Tibial nerve (tissue), 4 donors: ENCODE data around the gene PAFAH1B1. TPM values are rescaled to one million over a fixed set of nuclear protein-coding genes. Genes with fewer than 3 reads are reported as not detected.
"Not testable (repeated sequence)": the region's sequence is repeated elsewhere in the genome, so short reads cannot be mapped to it uniquely, and the experiment has no call there.

Experiments used
- DNase-seq, 2 donors: peaks; one replicate each; pipeline ENCODE4 v3.0.0-alpha.2; 2019; ENCODE audit warnings: low spot score in 2 of 2
- H3K27ac ChIP-seq, 4 donors: fragments of 200-600 bp; sonication (generic) in 3 of 4; one replicate each; pipeline ENCODE4 v1.5.1; 2017 to 2019; ENCODE audit warnings: mild to moderate bottlenecking in 1 of 4
- H3K27me3 ChIP-seq, 2 donors: fragments of 200-600 bp; sonication (generic) in 1 of 2; one replicate each; pipeline versions ENCODE4 v1.5.1 to v1.6.0; 2017 to 2019
- H3K36me3 ChIP-seq, 3 donors: fragments of 200-600 bp; sonication (generic); one replicate each; pipeline ENCODE4 v1.5.1; 2018 to 2019
- H3K4me1 ChIP-seq, 4 donors: fragments of 200-600 bp; sonication (generic) in 3 of 4; one replicate each; pipeline ENCODE4 v1.5.1; 2017 to 2019
- H3K4me3 ChIP-seq, 4 donors: fragments of 200-600 bp; sonication (generic) in 3 of 4; one replicate each; pipeline ENCODE4 v1.5.1; 2017 to 2019; ENCODE audit warnings: mild to moderate bottlenecking in 1 of 4, moderate library complexity in 1 of 4
- H3K9me3 ChIP-seq, 4 donors: fragments of 200-600 bp; sonication (generic) in 3 of 4; one replicate each; pipeline ENCODE4 v1.5.1; 2017 to 2019
- EP300 ChIP-seq, 2 donors: sonication (generic); formaldehyde crosslinking; IDR thresholded peaks; one replicate each; pipeline ENCODE4 v1.6.1; 2017; ENCODE audit warnings: antibody characterized with exemption in 2 of 2, mild to moderate bottlenecking in 1 of 2
- POLR2A ChIP-seq, 2 donors: fragments of 450-650 bp; IDR thresholded peaks; one replicate each; pipeline ENCODE4 v1.6.1; 2017; ENCODE audit warnings: antibody characterized with exemption in 2 of 2, mild to moderate bottlenecking in 2 of 2, moderate library complexity in 2 of 2
- WGBS, 2 donors: methylation state at CpG; one replicate each; pipeline ENCODE4 v1.1.5; 2018; 5-methylcytosine and 5-hydroxymethylcytosine counted together
- total RNA-seq, 4 donors: library from RNA; depleted of rRNA; stranded (reverse); fragments of >200 nt; gene quantifications; one replicate each; pipeline ENCODE4 v1.1.0, GENCODE V29; 2016
- TF ChIP-seq, protein P1 (sequence below), 5 experiments: fragments of 200-600 bp in 3 of 5; fragments of 450-650 bp in 2 of 5; sonication (generic) in 3 of 5; IDR thresholded peaks; one replicate each; pipeline ENCODE4 v1.5.1; 2016 to 2019; ENCODE audit warnings: antibody characterized with exemption in 5 of 5, mild to moderate bottlenecking in 3 of 5, moderate library complexity in 2 of 5

The PAFAH1B1 gene
- total RNA-seq, 4 donors from 2014 or later, result 105 to 185 (median 139) TPM

DNA sequence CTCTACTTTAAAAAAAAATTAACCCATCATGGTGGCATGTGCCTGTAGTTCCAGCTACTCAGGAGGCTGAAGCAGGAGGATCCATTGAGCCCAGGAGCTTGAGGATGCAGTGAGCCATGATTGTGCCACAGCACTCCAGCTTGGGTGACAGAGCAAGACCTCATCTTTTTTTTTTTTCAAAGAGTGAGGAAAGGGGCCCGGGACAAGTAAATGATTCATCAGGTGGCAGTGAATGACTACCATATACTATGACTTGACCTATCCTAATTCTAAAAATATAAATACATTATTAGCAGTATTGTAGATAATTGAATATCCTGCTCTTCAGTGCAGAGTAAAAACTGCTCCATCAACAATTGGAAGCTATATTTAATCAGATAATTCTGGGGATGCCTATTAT lies 62.8 kb downstream of the PAFAH1B1 start:
- H3K4me3 ChIP-seq, result no peak overlapping the region
- no peak overlapping the region for H3K27ac ChIP-seq
- H3K36me3 ChIP-seq, result peaks cover 0 to 23% (median 0%) of the 10 kb centered on the region in 3 donors
- peaks cover 0 to 2% (median 0%) of the 10 kb centered on the region in 4 donors for H3K9me3 ChIP-seq
- no peak for DNase-seq
- TF ChIP-seq EP300 (IDR thresholded peaks at IDR 0.05) (no peak), POLR2A (IDR thresholded peaks at IDR 0.05) (no peak)
- TF ChIP-seq, protein P1, sequence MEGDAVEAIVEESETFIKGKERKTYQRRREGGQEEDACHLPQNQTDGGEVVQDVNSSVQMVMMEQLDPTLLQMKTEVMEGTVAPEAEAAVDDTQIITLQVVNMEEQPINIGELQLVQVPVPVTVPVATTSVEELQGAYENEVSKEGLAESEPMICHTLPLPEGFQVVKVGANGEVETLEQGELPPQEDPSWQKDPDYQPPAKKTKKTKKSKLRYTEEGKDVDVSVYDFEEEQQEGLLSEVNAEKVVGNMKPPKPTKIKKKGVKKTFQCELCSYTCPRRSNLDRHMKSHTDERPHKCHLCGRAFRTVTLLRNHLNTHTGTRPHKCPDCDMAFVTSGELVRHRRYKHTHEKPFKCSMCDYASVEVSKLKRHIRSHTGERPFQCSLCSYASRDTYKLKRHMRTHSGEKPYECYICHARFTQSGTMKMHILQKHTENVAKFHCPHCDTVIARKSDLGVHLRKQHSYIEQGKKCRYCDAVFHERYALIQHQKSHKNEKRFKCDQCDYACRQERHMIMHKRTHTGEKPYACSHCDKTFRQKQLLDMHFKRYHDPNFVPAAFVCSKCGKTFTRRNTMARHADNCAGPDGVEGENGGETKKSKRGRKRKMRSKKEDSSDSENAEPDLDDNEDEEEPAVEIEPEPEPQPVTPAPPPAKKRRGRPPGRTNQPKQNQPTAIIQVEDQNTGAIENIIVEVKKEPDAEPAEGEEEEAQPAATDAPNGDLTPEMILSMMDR (IDR thresholded peaks at IDR 0.05), result no peak
- H3K27me3 ChIP-seq, result no peaks in the 10 kb centered on the region
- WGBS, 2 donors, result 3 to 28% methylated on average over 1 of the region's 1 CpG
- peaks cover 0 to 30% (median 0%) of the 10 kb centered on the region in 4 donors for H3K4me1 ChIP-seq

DNA sequence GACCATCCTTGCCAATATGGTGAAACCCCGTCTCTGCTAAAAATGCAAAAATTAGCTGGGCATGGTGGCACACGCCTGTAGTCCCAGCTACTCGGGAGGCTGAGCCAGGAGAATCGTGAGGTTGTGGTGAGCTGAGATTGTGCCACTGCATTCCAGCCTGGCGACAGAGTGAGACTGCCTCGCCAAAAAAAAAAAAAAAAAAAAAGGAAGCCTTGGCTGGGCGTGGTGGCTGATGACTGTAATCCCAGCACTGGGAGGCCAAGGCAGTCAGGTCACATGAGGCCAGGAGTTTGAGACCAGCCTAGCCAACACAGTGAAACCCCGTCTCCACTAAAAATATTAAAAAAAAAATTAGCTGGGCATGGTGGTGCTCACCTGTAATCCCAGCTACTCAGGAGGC lies 65.9 kb downstream of the PAFAH1B1 start:
- not testable (repeated sequence) for H3K27me3 ChIP-seq, H3K4me3 ChIP-seq, H3K27ac ChIP-seq, DNase-seq, H3K9me3 ChIP-seq
- Histone ChIP-seq H3K36me3 (peaks cover 0 to 18% (median 0%) of the 10 kb centered on the region in 3 donors), H3K4me1 (peaks cover 0 to 30% (median 0%) of the 10 kb centered on the region in 4 donors)
- WGBS, 2 donors, result 64 to 67% methylated on average over 8 of the region's 8 CpGs

DNA sequence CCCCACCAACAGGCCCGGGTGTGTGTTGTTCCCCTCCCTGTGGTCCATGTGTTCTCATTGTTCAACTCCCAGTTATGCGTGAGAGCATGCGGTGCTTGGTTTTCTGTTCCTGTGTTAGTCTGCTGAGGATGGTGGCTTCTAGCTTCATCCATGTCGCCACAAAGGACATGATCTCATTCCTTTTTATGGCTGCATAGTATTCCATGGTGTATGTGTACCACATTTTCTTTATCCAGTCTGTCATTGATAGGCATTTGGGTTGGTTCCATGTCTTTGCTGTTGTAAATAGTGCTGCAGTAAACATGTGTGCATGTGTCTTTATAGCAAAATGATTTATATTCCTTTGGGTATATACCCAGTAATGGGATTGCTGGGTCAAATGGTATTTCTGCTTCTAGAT lies 67.0 kb downstream of the PAFAH1B1 start:
- H3K4me1 ChIP-seq, result peaks cover 0 to 38% (median 0%) of the 10 kb centered on the region in 4 donors
- not testable (repeated sequence) for H3K9me3 ChIP-seq, DNase-seq, H3K4me3 ChIP-seq, H3K27me3 ChIP-seq, H3K27ac ChIP-seq
- WGBS, 2 donors, result 93% methylated on average over 4 of the region's 4 CpGs
- H3K36me3 ChIP-seq, result peaks cover 0 to 15% (median 0%) of the 10 kb centered on the region in 3 donors

DNA sequence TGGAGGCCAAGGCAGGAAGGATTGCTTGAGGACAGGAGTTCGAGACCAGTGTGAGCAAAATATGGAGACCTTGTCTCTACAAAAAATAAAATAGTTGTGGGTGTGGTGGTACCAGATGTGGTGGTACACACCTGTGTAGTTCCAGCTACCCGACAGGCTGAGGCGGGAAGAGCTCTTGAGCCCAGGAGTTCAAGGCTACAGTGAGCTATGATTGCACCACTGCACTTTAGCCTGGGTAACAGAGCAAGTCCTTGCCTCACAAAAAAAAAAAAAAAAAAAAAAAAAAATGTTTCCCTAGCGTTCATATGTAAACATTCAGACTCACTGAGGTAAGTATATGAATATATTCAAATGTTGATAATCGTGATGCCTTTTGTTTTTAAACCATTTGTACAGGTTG lies 78.6 kb downstream of the PAFAH1B1 start:
- H3K4me1 ChIP-seq, result no peaks in the 10 kb centered on the region
- 91 to 92% methylated on average over 5 of the region's 5 CpGs for WGBS, 2 donors
- H3K27ac ChIP-seq, result no peak overlapping the region
- H3K36me3 ChIP-seq, result peaks cover 2 to 90% (median 5%) of the 10 kb centered on the region in 3 donors
- no peaks in the 10 kb centered on the region for H3K27me3 ChIP-seq
- TF ChIP-seq EP300 (IDR thresholded peaks at IDR 0.05), result no peak
- no peak for TF ChIP-seq POLR2A (IDR thresholded peaks at IDR 0.05)
- TF ChIP-seq, protein P1 (IDR thresholded peaks at IDR 0.05), result no peak
- DNase-seq, result no peak
- H3K9me3 ChIP-seq, result no peaks in the 10 kb centered on the region
- H3K4me3 ChIP-seq, result no peak overlapping the region

- H3K36me3 ChIP-seq, result peaks cover 3 to 84% (median 24%) of the 10 kb centered on the region in 3 donors
- not testable (repeated sequence) for H3K4me3 ChIP-seq, H3K9me3 ChIP-seq, DNase-seq, H3K27me3 ChIP-seq, H3K27ac ChIP-seq, H3K4me1 ChIP-seq
- 97 to 100% methylated on average over 1 of the region's 1 CpG for WGBS, 2 donors
Measured at GRCh38 chr17:2679247-2679646, 85.8 kb downstream of the PAFAH1B1 start.

- Histone ChIP-seq H3K27me3 (no peaks in the 10 kb centered on the region), H3K4me3 (no peak overlapping the region), H3K27ac (no peak overlapping the region), H3K36me3 (peaks cover 3 to 80% (median 24%) of the 10 kb centered on the region in 3 donors), H3K4me1 (no peaks in the 10 kb centered on the region), H3K9me3 (no peaks in the 10 kb centered on the region)
- DNase-seq, result no peak
- TF ChIP-seq, protein P1 (IDR thresholded peaks at IDR 0.05), result no peak
- no peak for TF ChIP-seq POLR2A (IDR thresholded peaks at IDR 0.05)
- TF ChIP-seq EP300 (IDR thresholded peaks at IDR 0.05), result no peak
- WGBS, 2 donors, result 88 to 96% methylated on average over 2 of the region's 2 CpGs
Measured at GRCh38 chr17:2680961-2681360, 87.5 kb downstream of the PAFAH1B1 start.

DNA sequence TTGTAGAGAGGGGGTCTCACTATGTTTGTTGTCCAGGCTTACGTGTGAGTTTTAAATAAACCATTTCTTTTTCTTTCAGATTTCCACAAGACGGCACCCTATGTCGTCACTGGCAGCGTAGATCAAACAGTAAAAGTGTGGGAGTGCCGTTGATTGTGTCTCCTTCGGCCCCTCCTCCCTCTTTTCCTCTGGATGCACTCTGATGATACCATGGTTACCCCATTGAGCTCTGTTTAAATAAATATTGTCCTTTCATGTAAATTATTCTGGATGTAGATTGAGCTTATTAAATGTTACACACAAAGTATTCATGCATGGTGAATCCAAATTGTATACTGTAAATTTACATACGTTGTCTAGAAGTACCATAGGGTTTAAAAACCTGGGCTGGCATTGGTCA lies 88.2 kb downstream of the PAFAH1B1 start:
- Histone ChIP-seq H3K4me3 (no peak overlapping the region), H3K4me1 (peaks cover 0 to 4% (median 0%) of the 10 kb centered on the region in 4 donors), H3K9me3 (no peaks in the 10 kb centered on the region), H3K27ac (no peak overlapping the region), H3K36me3 (peaks cover 3 to 73% (median 24%) of the 10 kb centered on the region in 3 donors), H3K27me3 (no peaks in the 10 kb centered on the region)
- no peak for TF ChIP-seq POLR2A (IDR thresholded peaks at IDR 0.05)
- TF ChIP-seq, protein P1 (IDR thresholded peaks at IDR 0.05), result no peak
- TF ChIP-seq EP300 (IDR thresholded peaks at IDR 0.05), result no peak
- WGBS, 2 donors, result 81 to 83% methylated on average over 7 of the region's 7 CpGs
- no peak for DNase-seq
